GM19043 (cell line): Measurements from ENCODE around the gene UGT2B7.

ENCODE experiments used
- ATAC-seq: cut with Tn5 transposase; IDR thresholded peaks from one replicate; pipeline ENCODE4 v1.9.1; 2021; ENCODE audit warnings: low read depth; ENCODE audit not compliant: unreplicated experiment

Gene UGT2B7

DNA sequence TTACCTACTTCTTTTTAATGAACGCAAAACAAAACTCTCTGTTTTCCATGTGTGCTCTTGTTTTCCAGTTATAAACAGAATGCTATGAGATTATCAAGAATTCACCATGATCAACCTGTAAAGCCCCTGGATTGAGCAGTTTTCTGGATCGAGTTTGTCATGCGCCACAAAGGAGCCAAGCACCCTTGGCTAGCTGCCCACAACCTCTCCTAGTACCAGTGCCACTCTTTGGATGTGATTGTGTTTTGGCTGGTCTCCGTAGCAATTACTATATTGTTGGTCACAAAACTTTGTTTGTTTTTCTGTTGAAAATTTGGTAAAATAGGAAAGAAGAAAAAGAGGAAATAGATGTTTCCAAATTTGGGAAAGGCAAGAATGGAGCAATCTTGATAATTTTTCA lies 51.1 kb downstream of the UGT2B7 start:
- ATAC-seq = no peak

DNA sequence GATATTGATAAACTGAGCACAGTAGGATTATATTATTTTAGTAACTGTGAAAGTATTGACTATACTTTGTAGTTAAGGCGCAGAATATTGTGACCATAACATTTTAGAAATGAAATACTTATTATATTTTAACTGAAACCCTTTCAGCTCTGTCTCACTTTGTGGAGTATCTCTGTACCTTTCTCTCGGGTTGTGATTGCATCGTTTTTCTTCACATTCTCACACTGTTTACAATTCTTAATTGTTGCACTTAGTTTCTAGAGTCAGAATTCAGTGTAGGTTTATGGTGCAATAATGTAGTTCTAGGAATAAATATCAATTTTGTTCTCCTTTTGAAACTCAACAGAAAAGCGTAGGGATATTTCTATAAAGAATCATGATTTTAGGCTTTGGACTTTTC lies 57.7 kb downstream of the UGT2B7 start:
- no peak for ATAC-seq

DNA sequence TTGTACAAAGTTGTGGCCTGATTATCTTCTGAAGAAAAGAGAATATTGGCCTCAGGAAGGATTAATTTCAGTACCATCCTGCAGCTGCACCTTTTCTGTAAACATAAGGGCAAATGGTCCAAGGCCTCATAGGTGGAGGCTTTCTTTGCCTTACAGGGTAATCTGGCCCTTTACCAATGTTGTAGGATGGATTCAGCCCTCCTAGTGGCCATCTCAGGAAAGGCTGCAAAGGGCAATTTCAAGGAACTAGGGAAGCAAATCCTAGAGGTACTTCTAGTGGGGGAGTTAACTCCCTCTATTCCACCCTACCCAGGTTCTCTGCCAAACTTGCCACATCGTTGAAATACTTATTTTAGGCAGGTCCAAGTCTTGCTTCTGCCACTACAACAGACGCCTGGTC lies 60.6 kb downstream of the UGT2B7 start:
- ATAC-seq = no peak
